Measurements from ENCODE around the gene CFAP410. TPM values are rescaled to one million over a fixed set of nuclear protein-coding genes. Genes with fewer than 3 reads are reported as not detected.
A peak's percentile ranks its signal among the peaks of the same experiment; 100 is the strongest.

CFAP410 gene
- total RNA-seq, 4 donors from 2014 or later = 18.5 to 35.3 (median 23.6) TPM

DNA sequence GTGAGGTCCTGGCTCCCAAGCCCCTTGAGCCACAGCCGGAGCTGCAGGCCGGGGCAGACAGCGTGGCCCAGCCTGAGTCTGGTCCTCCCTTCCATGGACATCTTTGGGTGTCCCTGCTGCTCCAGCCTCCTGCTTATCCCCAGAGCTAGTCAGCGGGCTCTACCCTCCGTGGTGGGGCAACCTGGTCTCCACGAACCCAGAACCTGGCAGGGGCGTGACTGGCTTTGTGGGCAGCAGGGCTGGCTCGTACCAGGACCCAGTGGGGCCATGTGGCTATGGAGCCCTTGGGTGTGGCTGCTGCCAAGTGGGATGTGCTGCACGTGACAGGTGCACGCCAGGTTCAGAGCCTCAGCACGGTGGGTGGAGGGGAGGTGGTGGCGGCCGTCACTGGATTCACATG, 18.3 kb downstream of the CFAP410 start:
- no peak for TF ChIP-seq CTCF (IDR thresholded peaks at IDR 0.05)
- ATAC-seq (ENCODE audit: low FRiP score) (no peak), DNase-seq (ENCODE audit: low spot score) (no peak)

- DNase-seq (ENCODE audit: low spot score) = no peak
- ATAC-seq (ENCODE audit: low FRiP score) = no peak
- no peak for TF ChIP-seq CTCF (IDR thresholded peaks at IDR 0.05)
Measured at GRCh38 chr21:44319407-44320065, 19.7 kb downstream of the CFAP410 start.

DNA sequence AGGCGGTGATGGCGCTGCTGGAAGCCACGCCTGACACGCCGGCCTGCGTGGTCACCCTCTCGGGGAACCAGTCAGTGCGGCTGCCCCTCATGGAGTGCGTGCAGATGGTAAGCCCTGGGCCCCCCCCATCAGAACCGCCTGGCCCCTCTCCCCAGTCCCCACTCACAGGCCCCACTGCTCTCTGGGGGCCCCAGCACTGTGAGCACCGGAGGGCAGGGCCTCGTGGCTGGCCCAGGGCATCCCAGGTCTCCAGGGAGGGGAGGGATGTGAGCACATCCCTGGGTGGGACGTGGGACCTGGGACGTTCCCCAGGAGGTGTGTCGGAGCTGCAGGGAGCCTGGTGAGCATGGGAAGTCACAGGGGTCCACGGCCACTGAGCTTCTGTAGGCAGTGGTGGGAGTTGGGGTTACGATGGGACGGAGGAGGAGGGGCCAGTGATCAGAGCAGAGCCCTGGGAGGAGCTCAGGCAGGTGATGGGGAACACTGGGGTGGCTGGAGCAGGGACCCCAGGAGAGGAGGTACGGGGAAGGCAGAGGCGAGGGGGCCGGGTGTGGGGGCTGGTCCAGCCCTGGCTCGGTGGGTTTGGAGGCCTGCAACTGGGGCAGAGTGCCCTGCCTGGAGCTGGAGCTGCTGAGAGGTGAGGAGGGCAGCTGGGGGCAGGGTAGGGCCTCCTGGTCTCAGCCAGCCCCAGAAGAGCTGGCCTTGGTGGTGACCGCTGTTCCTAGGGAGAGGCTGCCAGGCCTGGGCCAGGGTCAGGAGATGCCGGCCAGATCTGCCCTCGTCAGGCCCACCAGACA, 20.5 kb downstream of the CFAP410 start:
- ATAC-seq (ENCODE audit: low FRiP score) = no peak
- DNase-seq (ENCODE audit: low spot score) = no peak
- TF ChIP-seq CTCF (IDR thresholded peaks at IDR 0.05) = no peak

GRCh38 chr21:44317871-44318270, 21.3 kb downstream of the CFAP410 start:
- DNase-seq (ENCODE audit: low spot score) = no peak
- TF ChIP-seq CTCF (IDR thresholded peaks at IDR 0.05) = no peak
- no peak for ATAC-seq (ENCODE audit: low FRiP score)

DNA sequence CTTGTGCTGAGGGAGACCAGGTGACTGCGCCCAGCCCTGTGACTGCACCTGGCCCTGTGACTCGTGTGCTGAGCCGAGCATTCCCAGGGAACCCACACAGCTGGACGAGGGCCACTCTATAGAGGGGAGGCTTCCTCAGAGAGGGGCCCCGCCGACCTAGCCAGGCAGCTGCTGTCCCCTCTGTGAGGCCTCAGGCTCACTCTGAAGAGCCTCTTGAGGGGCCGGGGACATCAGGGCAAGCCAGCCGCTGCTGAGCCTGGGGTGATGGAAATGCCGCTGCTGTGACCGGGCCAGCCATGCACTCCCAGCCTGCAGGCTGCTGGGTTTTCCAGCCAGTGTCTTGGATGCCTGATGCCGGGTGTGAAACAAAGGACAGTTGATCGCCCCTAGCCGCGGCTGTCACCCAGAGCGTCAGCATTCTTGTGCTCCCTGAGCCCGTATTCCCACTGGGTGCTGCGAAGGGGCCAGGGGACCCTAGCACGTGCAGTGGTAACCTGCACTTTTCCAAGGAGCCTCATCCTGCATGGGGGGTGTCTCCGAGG, 21.9 kb downstream of the CFAP410 start:
- ATAC-seq (ENCODE audit: low FRiP score) = no peak
- no peak for DNase-seq (ENCODE audit: low spot score)
- TF ChIP-seq CTCF (IDR thresholded peaks at IDR 0.05) = no peak

DNA sequence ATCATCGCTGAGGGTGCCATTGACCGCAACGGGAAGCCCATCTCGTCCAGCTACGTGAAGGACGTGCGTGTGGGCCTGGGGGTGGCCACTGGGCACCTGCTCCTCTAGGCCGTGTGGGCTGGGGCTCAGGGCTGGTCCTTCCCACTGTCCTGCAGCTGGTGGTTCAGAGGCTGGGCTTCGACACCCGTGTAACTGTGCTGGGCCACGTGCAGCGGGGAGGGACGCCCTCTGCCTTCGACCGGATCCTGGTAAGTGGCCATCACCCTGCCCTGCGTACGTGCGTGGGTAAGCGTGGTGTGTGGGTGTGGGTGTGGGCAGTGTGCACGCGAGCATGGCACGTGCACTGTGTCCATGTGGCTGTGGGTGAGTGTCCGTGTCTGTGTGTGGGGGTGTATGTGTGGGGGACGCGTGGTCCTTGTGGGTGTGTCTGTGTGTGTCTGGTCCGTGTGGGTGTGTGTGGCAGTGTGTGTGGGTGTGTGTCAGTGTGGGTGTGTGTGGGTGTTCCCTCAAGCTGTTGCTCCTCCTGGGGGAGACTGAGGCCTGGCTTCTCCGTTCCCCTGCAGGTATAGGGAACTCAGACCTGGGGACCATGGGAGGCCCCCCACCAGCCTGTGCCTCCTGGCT, 22.8 kb downstream of the CFAP410 start:
- ATAC-seq (ENCODE audit: low FRiP score) = peak; percentile 10
- no peak for TF ChIP-seq CTCF (IDR thresholded peaks at IDR 0.05)
- no peak for DNase-seq (ENCODE audit: low spot score)

Measured in omental fat pad (tissue), 4 donors.